C4-2B (cell line): Measurements from ENCODE around the gene REXO4.
"Not testable (repeated sequence)": the region's sequence is repeated elsewhere in the genome, so short reads cannot be mapped to it uniquely, and the experiment has no call there.

Experiments used
- H3K27ac ChIP-seq: fragments of 450-650 bp; 2 replicates; pipeline ENCODE4 v1.5.1; 2017
- CTCF ChIP-seq: fragments of 450-650 bp; conservative IDR thresholded peaks from 2 replicates; pipeline ENCODE4 v1.5.1; 2017; ENCODE audit warnings: mild to moderate bottlenecking
- ZFX ChIP-seq: fragments of 450-650 bp; IDR thresholded peaks from 2 replicates; pipeline ENCODE4 v1.6.1; 2017

REXO4 gene

GRCh38 chr9:133394687-133395271, 23.0 kb downstream of the REXO4 start:
- no peak for TF ChIP-seq CTCF
- no peak overlapping the region for H3K27ac ChIP-seq

GRCh38 chr9:133393399-133393798, 24.4 kb downstream of the REXO4 start:
- TF ChIP-seq ZFX (no peak), CTCF (no peak)
- no peak overlapping the region for H3K27ac ChIP-seq

GRCh38 chr9:133392308-133392707, 25.5 kb downstream of the REXO4 start:
- not testable (repeated sequence) for H3K27ac ChIP-seq

- H3K27ac ChIP-seq: not testable (repeated sequence)
Observed at GRCh38 chr9:133391449-133391848, 26.4 kb downstream of the REXO4 start.

GRCh38 chr9:133390713-133391112, 27.1 kb downstream of the REXO4 start:
- TF ChIP-seq CTCF (no peak), ZFX (no peak)

GRCh38 chr9:133389562-133389961, 28.2 kb downstream of the REXO4 start:
- H3K27ac ChIP-seq: no peak overlapping the region
- TF ChIP-seq ZFX (no peak), CTCF (no peak)

More at GRCh38 chr9:133390713-133391112, 27.1 kb downstream of the REXO4 start:
- H3K27ac ChIP-seq: no peak overlapping the region

- no peak for TF ChIP-seq ZFX
- H3K27ac ChIP-seq: no peak overlapping the region
Observed at GRCh38 chr9:133389025-133389557, 28.7 kb downstream of the REXO4 start.

GRCh38 chr9:133387680-133388079, 30.1 kb downstream of the REXO4 start:
- TF ChIP-seq CTCF: no peak
- no peak for TF ChIP-seq ZFX
- no peak overlapping the region for H3K27ac ChIP-seq

GRCh38 chr9:133386338-133386737, 31.5 kb downstream of the REXO4 start:
- no peak overlapping the region for H3K27ac ChIP-seq
- TF ChIP-seq ZFX (no peak), CTCF (no peak)
